ENCODE results near the gene NDUFB4. TPM values are rescaled to one million over a fixed set of nuclear protein-coding genes. Genes with fewer than 3 reads are reported as not detected.
A peak's percentile ranks its signal among the peaks of the same experiment; 100 is the strongest.

NDUFB4 gene
- total RNA-seq, 1 experiment from 2014 or later: 161 TPM

DNA sequence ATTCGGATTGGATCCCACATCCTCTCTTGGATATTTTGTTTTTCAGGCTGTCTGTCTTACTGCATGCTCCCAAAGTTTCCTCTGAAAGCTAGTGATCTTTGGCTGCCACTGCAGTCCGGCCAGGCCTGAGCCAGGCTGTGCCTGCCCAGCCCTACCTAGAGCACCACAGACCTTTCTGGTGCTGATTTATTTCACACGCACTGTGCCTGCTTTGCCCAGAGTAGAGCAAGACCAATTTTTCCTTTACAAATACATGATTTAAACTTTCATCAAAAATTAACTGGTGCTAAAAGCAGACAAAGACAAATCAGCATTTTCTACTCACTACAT, 28.0 kb upstream of the NDUFB4 start:
- H3K9me2 ChIP-seq (ENCODE audit: insufficient read depth): no peaks in the 10 kb centered on the region
- H3K9me3 ChIP-seq (ENCODE audit: control insufficient read depth in 1 of 2, insufficient read depth in 1 of 2, low read depth in 1 of 2, low read length in 2 of 2): no peaks in the 10 kb centered on the region
- POLR2A ChIA-PET: interaction anchor here (0.6 to 1.9 kb wide), 3 partner anchors 28 to 150 kb away, joined by 3 to 9 read pairs (median 4); partner anchors contain the start of gene NDUFB4
- CTCF ChIA-PET: interaction anchor here (0.5 to 3.3 kb wide), 11 partner anchors 9 to 586 kb away, joined by 3 to 23 read pairs (median 5); partner anchors contain the start of gene NDUFB4
- no peak overlapping the region for H3K27ac ChIP-seq (ENCODE audit: low read depth, low read length)
- no peaks in the 10 kb centered on the region for H3K36me3 ChIP-seq (ENCODE audit: control insufficient read depth in 1 of 2, insufficient read depth in 2 of 2, low read length in 2 of 2)
- TF ChIP-seq, protein P1, sequence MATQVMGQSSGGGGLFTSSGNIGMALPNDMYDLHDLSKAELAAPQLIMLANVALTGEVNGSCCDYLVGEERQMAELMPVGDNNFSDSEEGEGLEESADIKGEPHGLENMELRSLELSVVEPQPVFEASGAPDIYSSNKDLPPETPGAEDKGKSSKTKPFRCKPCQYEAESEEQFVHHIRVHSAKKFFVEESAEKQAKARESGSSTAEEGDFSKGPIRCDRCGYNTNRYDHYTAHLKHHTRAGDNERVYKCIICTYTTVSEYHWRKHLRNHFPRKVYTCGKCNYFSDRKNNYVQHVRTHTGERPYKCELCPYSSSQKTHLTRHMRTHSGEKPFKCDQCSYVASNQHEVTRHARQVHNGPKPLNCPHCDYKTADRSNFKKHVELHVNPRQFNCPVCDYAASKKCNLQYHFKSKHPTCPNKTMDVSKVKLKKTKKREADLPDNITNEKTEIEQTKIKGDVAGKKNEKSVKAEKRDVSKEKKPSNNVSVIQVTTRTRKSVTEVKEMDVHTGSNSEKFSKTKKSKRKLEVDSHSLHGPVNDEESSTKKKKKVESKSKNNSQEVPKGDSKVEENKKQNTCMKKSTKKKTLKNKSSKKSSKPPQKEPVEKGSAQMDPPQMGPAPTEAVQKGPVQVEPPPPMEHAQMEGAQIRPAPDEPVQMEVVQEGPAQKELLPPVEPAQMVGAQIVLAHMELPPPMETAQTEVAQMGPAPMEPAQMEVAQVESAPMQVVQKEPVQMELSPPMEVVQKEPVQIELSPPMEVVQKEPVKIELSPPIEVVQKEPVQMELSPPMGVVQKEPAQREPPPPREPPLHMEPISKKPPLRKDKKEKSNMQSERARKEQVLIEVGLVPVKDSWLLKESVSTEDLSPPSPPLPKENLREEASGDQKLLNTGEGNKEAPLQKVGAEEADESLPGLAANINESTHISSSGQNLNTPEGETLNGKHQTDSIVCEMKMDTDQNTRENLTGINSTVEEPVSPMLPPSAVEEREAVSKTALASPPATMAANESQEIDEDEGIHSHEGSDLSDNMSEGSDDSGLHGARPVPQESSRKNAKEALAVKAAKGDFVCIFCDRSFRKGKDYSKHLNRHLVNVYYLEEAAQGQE (IDR thresholded peaks at IDR 0.05; ENCODE audit: low read depth): no peak
- TF ChIP-seq RAD21 (IDR thresholded peaks at IDR 0.05; ENCODE audit: low read depth) (no peak), YY1 (IDR thresholded peaks at IDR 0.05; ENCODE audit: extremely low read depth, insufficient replicate concordance, low read depth, low read length) (no peak), CBX3 (IDR thresholded peaks at IDR 0.05; ENCODE audit: low read depth) (no peak), SRF (IDR thresholded peaks at IDR 0.05; ENCODE audit: low read depth) (no peak), SP1 (IDR thresholded peaks at IDR 0.05; ENCODE audit: low read depth) (no peak), ZNF274 (IDR thresholded peaks at IDR 0.05; ENCODE audit: low read depth, low read length) (no peak), JUND (IDR thresholded peaks at IDR 0.05) (no peak), POLR2A (IDR thresholded peaks at IDR 0.05; ENCODE audit: borderline replicate concordance, extremely low read depth, insufficient read depth, insufficient read length) (no peak), TCF7L2 (IDR thresholded peaks at IDR 0.05; ENCODE audit: borderline replicate concordance, extremely low read depth, insufficient read depth, insufficient read length) (no peak), POLR2AphosphoS5 (IDR thresholded peaks at IDR 0.05; ENCODE audit: low read depth, low read length) (no peak), ELF1 (IDR thresholded peaks at IDR 0.05; ENCODE audit: borderline replicate concordance, low read depth) (no peak), ZFX (IDR thresholded peaks at IDR 0.05) (no peak), FOSL1 (IDR thresholded peaks at IDR 0.05; ENCODE audit: low read depth) (no peak)
- ATAC-seq: peak; percentile 39
- RAD21 ChIA-PET (ENCODE audit: low non-redundant PET in 1 of 2, low total read pairs in 2 of 2, uncharacterized antibody in 2 of 2, unreplicated experiment in 2 of 2): interaction anchor here in 1 of 2 experiments (1.2 kb wide), 1 partner anchor 227 kb away, joined by 3 read pairs; no protein-coding TSS in a partner anchor
- H2AFZ ChIP-seq (ENCODE audit: low read depth, low read length, poor library complexity, severe bottlenecking): no peak overlapping the region
- no peaks in the 10 kb centered on the region for H3K27me3 ChIP-seq (ENCODE audit: insufficient read depth, low read length)
- H3K4me2 ChIP-seq (ENCODE audit: low read length): 0 out of 2 replicates have a peak overlapping the region, but pooled peaks have one; percentile 56
- BruUV-seq (replicated peaks): no TSS peak
- H3K79me2 ChIP-seq (ENCODE audit: insufficient read depth, low read length): no peaks in the 10 kb centered on the region
- intact Hi-C loops (cut with micrococcal nuclease): no loop called here
- no peak overlapping the region for H3K4me3 ChIP-seq (replicated peaks in 1 of 2; ENCODE audit: low read depth in 1 of 2, low read length in 2 of 2)
- DNase-seq (ENCODE audit: low read depth, low spot score): no peak
- no peak overlapping the region for H3K9ac ChIP-seq (ENCODE audit: low read length)
- H3K4me1 ChIP-seq (ENCODE audit: control insufficient read depth in 1 of 2, insufficient read depth in 2 of 2, low read length in 2 of 2): peaks cover 3 to 6% of the 10 kb centered on the region in 2 experiments; a peak in 3 of 4 replicates
- no peaks in the 10 kb centered on the region for H4K20me1 ChIP-seq (ENCODE audit: insufficient read depth)
